ENCODE results near the gene CPXM2.

The CPXM2 gene

GRCh38 chr10:123847686-123848432 is 43.7 kb downstream of the CPXM2 start:
- DNase-seq (ENCODE audit: low spot score) = no peak

GRCh38 chr10:123843835-123844234 is 47.8 kb downstream of the CPXM2 start:
- no peak for DNase-seq (ENCODE audit: low spot score)

GRCh38 chr10:123842692-123843385 is 48.8 kb downstream of the CPXM2 start:
- DNase-seq (ENCODE audit: low spot score) = no peak

- DNase-seq (ENCODE audit: low spot score) = no peak
Observed at GRCh38 chr10:123841560-123841959, 50.0 kb downstream of the CPXM2 start.

- DNase-seq (ENCODE audit: low spot score) = no peak
Observed at GRCh38 chr10:123841115-123841514, 50.5 kb downstream of the CPXM2 start.

GRCh38 chr10:123840714-123841113 is 50.9 kb downstream of the CPXM2 start:
- DNase-seq (ENCODE audit: low spot score) = no peak

GRCh38 chr10:123838596-123839310 is 52.9 kb downstream of the CPXM2 start:
- DNase-seq (ENCODE audit: low spot score) = no peak

- DNase-seq (ENCODE audit: low spot score) = no peak
Observed at GRCh38 chr10:123837756-123838155, 53.9 kb downstream of the CPXM2 start.

GRCh38 chr10:123836418-123837145 is 55.0 kb downstream of the CPXM2 start:
- DNase-seq (ENCODE audit: low spot score) = no peak

- no peak for DNase-seq (ENCODE audit: low spot score)
Observed at GRCh38 chr10:123835575-123835974, 56.0 kb downstream of the CPXM2 start.

- DNase-seq (ENCODE audit: low spot score) = no peak
Observed at GRCh38 chr10:123833170-123833850, 58.3 kb downstream of the CPXM2 start.

GRCh38 chr10:123831259-123831658 is 60.3 kb downstream of the CPXM2 start:
- no peak for DNase-seq (ENCODE audit: low spot score)

GRCh38 chr10:123821136-123821535 is 70.5 kb downstream of the CPXM2 start:
- no peak for DNase-seq (ENCODE audit: low spot score)

GRCh38 chr10:123809632-123810031 is 82.0 kb downstream of the CPXM2 start:
- DNase-seq (ENCODE audit: low spot score) = no peak

- no peak for DNase-seq (ENCODE audit: low spot score)
Observed at GRCh38 chr10:123808906-123809305, 82.7 kb downstream of the CPXM2 start.

- no peak for DNase-seq (ENCODE audit: low spot score)
Observed at GRCh38 chr10:123808286-123808685, 83.3 kb downstream of the CPXM2 start.

- DNase-seq (ENCODE audit: low spot score) = no peak
Observed at GRCh38 chr10:123807444-123808035, 84.1 kb downstream of the CPXM2 start.

- no peak for DNase-seq (ENCODE audit: low spot score)
Observed at GRCh38 chr10:123804716-123805115, 86.9 kb downstream of the CPXM2 start.

- DNase-seq (ENCODE audit: low spot score) = no peak
Observed at GRCh38 chr10:123800821-123801220, 90.8 kb downstream of the CPXM2 start.

- DNase-seq (ENCODE audit: low spot score) = no peak
Observed at GRCh38 chr10:123800289-123800688, 91.3 kb downstream of the CPXM2 start.

GRCh38 chr10:123798856-123799255 is 92.8 kb downstream of the CPXM2 start:
- no peak for DNase-seq (ENCODE audit: low spot score)
